ENCODE data around the gene TRABD2B. TPM values are rescaled to one million over a fixed set of nuclear protein-coding genes. Genes with fewer than 3 reads are reported as not detected.

Gene TRABD2B
- total RNA-seq, 1 donor from 2014 or later = 15.1 TPM

GRCh38 chr1:47993881-47994625, 3.1 kb downstream of the TRABD2B start:
- no peak for ATAC-seq
- no peak for DNase-seq (ENCODE audit: low spot score)

DNA sequence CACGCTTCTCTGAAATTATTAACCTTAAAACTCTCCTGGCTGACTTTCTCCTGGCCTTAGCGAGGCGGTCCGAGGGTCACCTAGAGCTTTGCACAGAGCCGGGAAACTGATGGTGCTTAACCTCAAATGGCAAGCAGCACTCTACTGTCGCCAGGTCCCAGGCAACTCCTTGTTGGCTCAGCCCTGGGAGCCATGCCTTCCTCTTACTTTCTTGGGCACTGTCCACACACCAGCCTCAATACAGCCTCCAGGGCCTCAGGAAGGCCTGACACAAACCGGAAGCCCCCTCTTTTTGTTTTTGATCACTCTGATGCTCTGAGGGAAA, 3.8 kb downstream of the TRABD2B start:
- peak; percentile 38 for ATAC-seq
- DNase-seq (ENCODE audit: low spot score) = peak; percentile 68

GRCh38 chr1:47992720-47993415, 4.3 kb downstream of the TRABD2B start:
- ATAC-seq = peak; percentile 4
- peak; percentile 60 for DNase-seq (ENCODE audit: low spot score)

DNA sequence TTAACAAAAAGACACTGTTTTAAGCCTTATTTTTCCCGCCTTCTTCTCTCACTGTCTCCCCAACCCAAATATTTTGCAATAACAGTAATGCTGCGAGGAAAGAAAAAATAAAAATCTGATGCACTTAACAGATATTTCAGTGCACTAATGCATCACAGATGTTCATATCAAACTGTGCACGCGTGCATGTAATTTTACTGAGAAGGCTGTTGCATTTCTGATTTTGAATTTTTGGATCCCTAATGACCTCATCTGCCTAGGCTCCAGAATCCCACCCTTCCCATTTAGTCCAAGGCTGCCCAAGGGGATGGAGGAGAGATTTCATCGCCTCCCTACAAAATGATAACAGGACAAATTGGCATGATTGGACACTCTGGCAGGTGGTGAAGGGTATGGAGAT, 5.5 kb downstream of the TRABD2B start:
- ATAC-seq (no peak), DNase-seq (ENCODE audit: low spot score) (no peak)

DNA sequence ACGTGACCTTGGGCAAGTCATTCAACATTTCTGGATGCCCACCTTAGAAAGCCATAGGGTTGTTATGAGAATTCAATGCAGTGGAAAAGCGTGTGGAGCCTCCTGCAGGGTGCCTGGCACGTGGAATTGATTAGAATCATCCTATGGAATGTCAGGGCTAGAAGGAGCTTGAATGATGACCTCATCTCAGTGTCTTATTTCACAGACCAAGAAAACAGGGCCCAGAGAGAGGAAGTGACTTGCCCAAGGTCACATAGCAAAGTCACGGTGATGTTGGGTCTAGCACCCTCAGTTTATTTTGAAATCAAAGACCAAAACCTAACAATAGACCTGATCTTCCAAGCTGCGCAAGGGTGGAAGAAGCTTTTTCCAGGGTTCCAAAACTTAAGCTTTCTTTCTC, 6.0 kb downstream of the TRABD2B start:
- no peak for ATAC-seq
- no peak for DNase-seq (ENCODE audit: low spot score)

DNA sequence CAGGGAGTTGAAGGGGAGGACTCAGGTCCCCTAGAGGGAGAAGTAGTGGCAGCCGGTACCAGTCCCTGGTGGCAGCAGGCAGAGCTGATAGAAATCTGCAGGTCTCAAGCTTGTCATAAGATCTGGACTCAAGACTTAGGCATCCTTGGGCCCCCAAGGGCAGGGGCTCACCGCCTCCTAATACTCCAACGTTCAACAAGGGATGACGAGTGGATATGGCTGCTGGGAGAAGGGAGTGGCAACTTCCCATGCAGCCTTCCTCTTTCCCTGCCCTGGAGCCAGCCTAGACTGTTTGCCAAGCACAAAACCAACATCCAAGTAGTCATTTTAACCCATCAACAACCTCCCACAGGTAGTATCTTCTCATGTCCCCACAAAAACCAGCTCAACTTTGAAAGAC, 6.9 kb downstream of the TRABD2B start:
- DNase-seq (ENCODE audit: low spot score) = no peak
- ATAC-seq = no peak

DNA sequence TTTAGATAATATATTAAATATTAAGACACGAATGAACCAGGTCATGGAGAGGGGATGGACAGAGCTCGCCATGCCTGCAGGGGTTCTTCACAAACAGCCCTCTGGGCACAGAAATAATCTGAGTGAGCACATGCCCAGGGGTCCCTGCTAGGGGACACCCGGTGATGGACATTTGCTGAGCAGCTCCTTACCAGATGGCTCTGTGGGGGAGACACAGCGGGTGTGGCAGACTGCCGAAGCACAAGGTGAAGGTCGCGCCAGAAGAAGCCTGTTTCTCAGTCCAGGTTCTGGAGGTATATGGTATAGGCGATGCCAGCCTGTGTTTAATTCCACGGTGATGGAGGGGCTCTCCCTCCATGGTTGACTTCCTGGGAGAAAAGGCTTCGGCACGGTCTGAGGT, 9.6 kb downstream of the TRABD2B start:
- DNase-seq (ENCODE audit: low spot score) = no peak
- ATAC-seq = no peak

DNA sequence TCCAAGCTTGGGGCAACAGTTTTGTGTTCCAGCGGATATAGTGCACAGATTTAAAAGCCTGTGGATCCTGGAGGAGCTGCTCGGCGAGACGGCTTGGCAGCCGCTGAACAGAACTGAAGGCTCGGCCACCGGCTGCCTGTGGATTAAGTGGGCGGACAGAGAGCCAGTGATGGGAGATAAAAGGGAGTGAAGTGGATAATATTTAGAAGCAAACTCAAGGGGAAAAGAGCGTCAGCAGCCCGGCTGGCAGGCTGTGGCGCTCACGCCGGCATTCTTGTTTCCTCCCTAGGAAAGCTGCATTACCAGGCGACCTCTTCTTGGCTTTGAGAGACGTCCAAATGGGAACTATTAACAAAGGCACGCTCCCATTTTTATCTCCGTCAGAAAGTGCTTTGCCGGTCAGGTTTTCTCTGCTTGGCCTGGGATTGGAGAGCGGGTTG, 10.4 kb downstream of the TRABD2B start:
- ATAC-seq = no peak
- DNase-seq (ENCODE audit: low spot score) = no peak

DNA sequence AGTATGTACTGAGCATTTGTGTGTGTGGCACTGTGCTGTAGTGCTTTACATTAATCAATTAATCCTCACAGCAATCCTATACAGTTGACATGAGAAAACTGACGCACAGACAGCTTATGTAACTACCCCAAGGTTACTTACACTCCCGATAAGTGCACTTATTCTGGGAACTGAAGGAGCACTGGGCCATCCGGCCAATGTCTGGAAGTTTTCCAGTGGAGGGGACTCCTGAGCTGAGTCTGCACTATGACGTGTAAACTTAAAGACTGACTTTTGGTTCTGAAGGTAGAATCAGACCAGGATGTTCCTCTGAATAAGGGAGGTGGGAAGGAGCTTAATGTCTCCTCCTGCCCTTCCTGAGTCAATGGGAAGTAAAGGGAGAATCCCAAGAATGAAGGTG, 12.2 kb downstream of the TRABD2B start:
- ATAC-seq (no peak), DNase-seq (ENCODE audit: low spot score) (no peak)

- DNase-seq (ENCODE audit: low spot score) (no peak), ATAC-seq (peak; percentile 38)
Observed at GRCh38 chr1:47984175-47984789, 12.9 kb downstream of the TRABD2B start.

GRCh38 chr1:47983691-47984090, 13.5 kb downstream of the TRABD2B start:
- DNase-seq (ENCODE audit: low spot score) = no peak
- ATAC-seq = no peak

GRCh38 chr1:47981667-47982350, 15.4 kb downstream of the TRABD2B start:
- DNase-seq (ENCODE audit: low spot score) (no peak), ATAC-seq (no peak)

DNA sequence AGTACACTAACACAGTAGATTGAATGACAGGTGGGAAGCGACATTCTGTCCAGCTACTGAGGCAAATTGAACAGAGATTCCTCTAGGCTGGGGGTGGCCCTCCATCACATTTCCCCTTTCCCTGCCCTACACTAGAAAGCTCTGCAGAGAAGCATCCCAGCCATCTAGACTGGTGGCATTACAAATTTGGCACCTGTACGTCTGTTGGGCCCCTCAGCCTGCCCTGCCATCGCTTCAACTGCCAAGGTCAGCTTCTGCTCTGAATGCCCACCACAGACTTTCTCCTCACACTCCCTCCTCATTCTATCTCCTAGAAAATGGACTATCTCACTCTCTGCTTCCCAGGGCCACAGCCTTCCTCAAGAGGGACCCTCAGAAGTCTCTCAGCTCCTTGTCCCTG, 16.7 kb downstream of the TRABD2B start:
- no peak for ATAC-seq
- DNase-seq (ENCODE audit: low spot score) = no peak

- DNase-seq (ENCODE audit: low spot score) (no peak), ATAC-seq (no peak)
Observed at GRCh38 chr1:47979724-47980123, 17.5 kb downstream of the TRABD2B start.

GRCh38 chr1:47978486-47978885, 18.7 kb downstream of the TRABD2B start:
- ATAC-seq (no peak), DNase-seq (ENCODE audit: low spot score) (no peak)

DNA sequence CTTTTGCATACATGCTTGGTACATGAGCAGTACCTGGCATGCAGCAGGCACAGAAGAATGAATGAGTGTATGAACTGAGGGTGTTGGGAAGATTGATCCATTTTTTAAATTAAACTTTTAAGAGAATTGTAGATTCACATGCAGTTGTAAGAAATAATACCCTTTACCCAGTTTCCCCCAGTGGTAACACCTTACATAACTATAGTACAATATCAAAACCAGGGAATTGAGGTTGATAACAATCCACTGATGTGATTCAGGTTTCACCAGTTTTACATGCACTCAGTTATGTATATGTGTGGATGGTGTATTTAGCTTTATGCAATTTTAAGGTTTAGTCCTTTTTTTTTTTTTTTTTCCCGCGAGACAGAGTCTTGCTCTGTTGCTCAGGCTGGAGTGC, 20.5 kb downstream of the TRABD2B start:
- ATAC-seq = no peak
- no peak for DNase-seq (ENCODE audit: low spot score)

- ATAC-seq (no peak), DNase-seq (ENCODE audit: low spot score) (no peak)
Observed at GRCh38 chr1:47976267-47976666, 20.9 kb downstream of the TRABD2B start.

DNA sequence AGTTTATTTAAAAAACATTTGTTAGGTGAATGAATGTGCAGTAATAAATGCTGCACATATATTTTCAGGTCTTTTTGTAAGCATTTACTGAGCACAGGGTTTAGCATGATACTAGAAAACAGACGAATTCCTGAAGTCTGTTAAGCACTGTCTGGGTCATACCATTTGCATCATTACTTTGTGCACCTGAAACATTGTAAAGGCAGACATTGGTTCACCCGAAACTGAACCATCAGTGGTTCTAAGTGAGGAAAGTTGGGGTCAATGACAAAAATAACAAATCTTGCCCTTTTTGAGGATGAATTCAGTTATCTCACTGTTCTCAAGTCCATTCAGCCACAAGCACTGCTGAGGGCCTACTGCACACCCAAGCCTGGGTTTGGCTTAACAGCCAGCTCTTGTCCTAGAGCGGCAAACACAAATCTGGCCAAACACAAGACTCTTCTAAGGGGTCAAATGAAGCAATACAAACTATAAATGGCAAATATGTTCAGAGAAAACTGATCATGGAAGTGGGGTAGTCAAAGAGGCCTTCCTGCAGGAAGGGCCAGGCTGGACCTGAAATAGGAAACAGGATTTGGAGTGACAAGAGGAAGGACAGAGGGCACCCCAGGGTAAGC, 21.8 kb downstream of the TRABD2B start:
- peak; percentile 65 for ATAC-seq
- no peak for DNase-seq (ENCODE audit: low spot score)

DNA sequence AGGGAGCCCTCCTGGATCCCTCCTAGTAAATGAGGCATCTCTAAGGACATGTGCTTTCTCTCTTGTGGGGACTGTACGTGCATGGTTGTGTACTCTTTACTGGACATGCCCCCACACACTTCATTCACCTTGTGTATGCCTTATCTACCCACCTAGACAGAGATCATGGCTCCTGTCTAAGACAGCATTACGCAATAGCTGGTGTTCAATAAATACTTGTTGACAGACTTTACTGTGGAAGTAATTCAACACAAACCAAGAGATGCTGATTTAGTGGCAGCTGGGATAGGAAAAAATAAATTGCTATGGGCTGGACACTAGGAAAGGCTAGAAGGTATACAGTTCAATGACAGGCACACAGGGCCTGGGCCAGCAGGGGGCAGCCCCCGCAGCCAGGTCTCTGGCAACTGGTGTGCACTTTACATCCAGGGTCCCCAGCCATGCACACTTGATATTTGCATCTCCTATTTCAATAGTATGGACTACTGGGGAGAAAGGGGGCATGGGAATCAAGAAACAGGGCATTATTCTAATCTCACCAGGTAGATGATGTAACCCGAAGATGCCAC, 24.2 kb downstream of the TRABD2B start:
- ATAC-seq (no peak), DNase-seq (ENCODE audit: low spot score) (no peak)

- ATAC-seq (no peak), DNase-seq (ENCODE audit: low spot score) (no peak)
Observed at GRCh38 chr1:47971385-47972160, 25.6 kb downstream of the TRABD2B start.

Data from left lobe of liver (tissue), 2 donors.